MCF 10A (cell line): ENCODE data around the gene ATOX1. TPM values are rescaled to one million over a fixed set of nuclear protein-coding genes. Genes with fewer than 3 reads are reported as not detected.
"Not testable (repeated sequence)": the region's sequence is repeated elsewhere in the genome, so short reads cannot be mapped to it uniquely, and the experiment has no call there.

Experiments
- BruUV-seq: library from RNA; stranded (reverse); fragments of 400-500 nt; replicated peaks from 2 replicates; lab custom pipeline; 2021; lab: Mats Ljungman, UMichigan
- CTCF ChIA-PET: fragments of 300-600 bp; sonication (Branson Sonifier 250); formaldehyde crosslinking; extraction: SDS; loops from one replicate; lab custom pipeline; 2021; ENCODE audit warnings: antibody characterized with exemption, inconsistent platforms; lab: Yijun Ruan, JAX
- POLR2A ChIA-PET: fragments of 300-600, 350-650 bp; sonication (Branson Sonifier 250); formaldehyde crosslinking; extraction: SDS; loops from one replicate; lab custom pipeline; 2020; ENCODE audit warnings: antibody characterized with exemption, inconsistent platforms; lab: Yijun Ruan, JAX
- DNase-seq: peaks from one replicate; pipeline ENCODE4 v3.0.0-alpha.2; 2018; ENCODE audit not compliant: unreplicated experiment
- H3K27ac Mint-ChIP-seq: one replicate; pipeline ENCODE4 v1.8.0; 2022; ENCODE audit warnings: mild to moderate bottlenecking, low read depth, mixed read lengths; ENCODE audit not compliant: unreplicated experiment
- H3K27me3 Mint-ChIP-seq: one replicate; pipeline ENCODE4 v1.8.0; 2022; ENCODE audit warnings: mixed read lengths; ENCODE audit not compliant: insufficient read depth, unreplicated experiment
- H3K36me3 Mint-ChIP-seq: one replicate; pipeline ENCODE4 v1.8.0; 2022; ENCODE audit warnings: mild to moderate bottlenecking, moderate library complexity, mixed read lengths; ENCODE audit not compliant: insufficient read depth, unreplicated experiment
- H3K4me1 Mint-ChIP-seq: one replicate; pipeline ENCODE4 v1.8.0; 2022; ENCODE audit warnings: mixed read lengths; ENCODE audit not compliant: insufficient read depth, unreplicated experiment
- H3K4me3 Mint-ChIP-seq: one replicate; pipeline ENCODE4 v1.8.0; 2022; ENCODE audit warnings: mild to moderate bottlenecking, moderate library complexity, mixed read lengths; ENCODE audit not compliant: unreplicated experiment
- H3K9me3 Mint-ChIP-seq: one replicate; pipeline ENCODE4 v1.8.0; 2022; ENCODE audit warnings: mixed read lengths; ENCODE audit not compliant: unreplicated experiment
- intact Hi-C: fragments of 100-400 bp; cut with micrococcal nuclease; formaldehyde crosslinking; loops from 2 replicates; pipeline ENCODE4 v1.14.1; 2022
- total RNA-seq: library from RNA; stranded (reverse); gene quantifications from 2 replicates; pipeline ENCODE4 v1.2.3, GENCODE V29; 2022
- TF ChIP-seq, protein P1 (sequence below): fragments of 200-600 bp; IDR thresholded peaks from one replicate; pipeline ENCODE4 v1.8.0; 2022; ENCODE audit warnings: antibody characterized with exemption, mild to moderate bottlenecking; ENCODE audit not compliant: unreplicated experiment

The ATOX1 gene
- total RNA-seq, 1 experiment from 2014 or later: 155 TPM

DNA sequence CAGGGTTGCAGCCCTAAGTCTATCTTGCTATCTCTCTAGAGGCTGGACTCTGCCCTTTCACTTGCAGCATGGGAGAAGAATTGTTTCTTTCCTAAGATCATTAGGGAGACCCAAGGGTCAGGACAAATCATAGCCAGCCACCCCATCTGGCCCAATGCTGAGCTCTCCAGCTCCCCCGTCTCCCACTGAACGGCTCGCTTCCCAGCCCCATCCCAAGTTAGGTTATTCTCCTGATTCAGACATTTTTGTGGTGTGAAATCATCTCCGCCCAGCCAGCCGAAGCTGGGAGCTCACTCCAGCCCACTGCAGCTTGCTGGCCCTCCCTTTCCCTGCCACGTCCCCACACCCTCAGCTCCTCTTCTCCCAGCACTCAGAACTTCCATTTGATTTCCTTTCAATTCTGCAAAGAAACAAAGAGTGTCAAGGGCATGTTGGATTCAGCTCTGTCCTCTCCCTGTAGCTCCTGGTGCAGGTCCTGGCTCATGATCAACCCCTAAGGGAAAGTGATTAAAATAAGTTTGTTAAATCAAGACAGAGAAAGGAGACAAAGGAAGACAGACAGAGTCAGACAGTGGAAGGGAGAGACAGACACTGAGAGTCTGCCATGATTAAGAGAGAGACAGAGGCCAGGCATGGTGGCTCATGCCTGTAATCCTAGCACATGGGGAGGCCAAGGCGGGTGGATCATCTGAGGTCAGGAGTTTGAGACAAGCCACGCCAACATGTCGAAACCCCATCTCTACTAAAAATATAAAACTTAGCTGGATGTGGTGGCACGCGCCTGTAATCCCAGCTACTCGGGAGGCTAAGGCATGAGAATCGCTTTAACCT, 59.1 kb downstream of the ATOX1 start:
- no peaks in the 10 kb centered on the region for H3K9me3 Mint-ChIP-seq
- POLR2A ChIA-PET: interaction anchor here (0.6 to 1.1 kb wide), 5 partner anchors 8 to 54 kb away, joined by 3 to 5 read pairs (median 3); partner anchors contain the start of gene SPARC
- no peaks in the 10 kb centered on the region for H3K36me3 Mint-ChIP-seq
- H3K27me3 Mint-ChIP-seq: no peaks in the 10 kb centered on the region
- TF ChIP-seq, protein P1, sequence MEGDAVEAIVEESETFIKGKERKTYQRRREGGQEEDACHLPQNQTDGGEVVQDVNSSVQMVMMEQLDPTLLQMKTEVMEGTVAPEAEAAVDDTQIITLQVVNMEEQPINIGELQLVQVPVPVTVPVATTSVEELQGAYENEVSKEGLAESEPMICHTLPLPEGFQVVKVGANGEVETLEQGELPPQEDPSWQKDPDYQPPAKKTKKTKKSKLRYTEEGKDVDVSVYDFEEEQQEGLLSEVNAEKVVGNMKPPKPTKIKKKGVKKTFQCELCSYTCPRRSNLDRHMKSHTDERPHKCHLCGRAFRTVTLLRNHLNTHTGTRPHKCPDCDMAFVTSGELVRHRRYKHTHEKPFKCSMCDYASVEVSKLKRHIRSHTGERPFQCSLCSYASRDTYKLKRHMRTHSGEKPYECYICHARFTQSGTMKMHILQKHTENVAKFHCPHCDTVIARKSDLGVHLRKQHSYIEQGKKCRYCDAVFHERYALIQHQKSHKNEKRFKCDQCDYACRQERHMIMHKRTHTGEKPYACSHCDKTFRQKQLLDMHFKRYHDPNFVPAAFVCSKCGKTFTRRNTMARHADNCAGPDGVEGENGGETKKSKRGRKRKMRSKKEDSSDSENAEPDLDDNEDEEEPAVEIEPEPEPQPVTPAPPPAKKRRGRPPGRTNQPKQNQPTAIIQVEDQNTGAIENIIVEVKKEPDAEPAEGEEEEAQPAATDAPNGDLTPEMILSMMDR: no peak
- H3K4me1 Mint-ChIP-seq: peaks cover 18% of the 10 kb centered on the region
- peak overlapping the region; percentile 13 for H3K4me3 Mint-ChIP-seq
- DNase-seq: peak; percentile 85
- peak overlapping the region; percentile 58 for H3K27ac Mint-ChIP-seq
- BruUV-seq: no TSS peak
- CTCF ChIA-PET: interaction anchor here (0.7 to 11.4 kb wide), 14 partner anchors 9 to 650 kb away, joined by 3 to 68 read pairs (median 4); no protein-coding TSS in a partner anchor
- intact Hi-C loops: no loop called here

DNA sequence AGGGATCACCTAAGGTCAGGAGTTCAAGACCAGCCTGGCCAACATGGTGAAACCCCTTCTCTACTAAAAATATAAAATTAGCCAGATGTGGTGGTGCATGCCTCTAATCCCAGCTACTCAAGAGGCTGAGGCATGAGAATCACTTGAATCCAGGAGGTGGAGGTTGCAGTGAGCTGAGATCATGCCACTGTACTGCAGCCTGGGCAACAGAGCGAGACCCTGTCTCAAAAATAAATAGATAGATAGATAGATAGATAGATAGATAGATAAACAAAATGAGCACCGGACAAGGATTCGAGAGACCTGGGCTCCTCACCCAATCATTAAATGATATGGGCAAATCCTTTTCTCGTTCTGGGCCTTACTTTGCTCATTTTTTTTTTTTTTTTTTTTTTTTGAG, 60.4 kb downstream of the ATOX1 start:
- H3K27ac Mint-ChIP-seq, H3K9me3 Mint-ChIP-seq, H3K36me3 Mint-ChIP-seq, POLR2A ChIA-PET, intact Hi-C loops, H3K4me3 Mint-ChIP-seq, DNase-seq, BruUV-seq, H3K27me3 Mint-ChIP-seq: not testable (repeated sequence)
- H3K4me1 Mint-ChIP-seq: peaks cover 18% of the 10 kb centered on the region
- CTCF ChIA-PET: interaction anchor here (0.6 to 11.4 kb wide), 8 partner anchors 14 to 651 kb away, joined by 3 to 68 read pairs (median 6); no protein-coding TSS in a partner anchor

DNA sequence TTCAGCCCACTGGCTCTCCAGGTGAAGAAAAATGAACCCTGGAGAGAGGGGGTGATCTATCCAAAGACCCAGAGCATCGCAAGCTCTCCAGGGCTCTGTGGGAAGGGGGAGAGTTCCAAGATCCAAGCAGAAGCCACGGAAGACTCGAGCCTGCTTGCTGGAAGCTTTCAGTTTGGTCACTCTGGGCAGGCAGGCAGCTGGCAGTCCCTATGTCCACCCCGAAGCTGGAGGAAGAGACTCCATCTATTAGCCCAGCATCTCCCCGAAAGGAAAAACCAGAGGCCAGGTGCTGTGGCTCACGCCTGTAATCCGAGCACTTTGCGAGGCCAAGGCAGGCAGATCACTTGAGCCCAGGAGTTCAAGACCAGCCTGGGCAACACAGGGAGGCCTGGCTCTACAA, 61.0 kb downstream of the ATOX1 start:
- ChIA-PET CTCF (interaction anchor here (0.6 to 4.3 kb wide), 6 partner anchors 13 to 1662 kb away, joined by 3 to 18 read pairs (median 4); no protein-coding TSS in a partner anchor), POLR2A (interaction anchor here (1.2 kb wide), 1 partner anchor 13 kb away, joined by 6 read pairs; no protein-coding TSS in a partner anchor)
- TF ChIP-seq, protein P1: no peak
- Mint-ChIP-seq H3K36me3 (no peaks in the 10 kb centered on the region), H3K9me3 (no peaks in the 10 kb centered on the region), H3K27ac (no peak overlapping the region), H3K4me1 (peaks cover 20% of the 10 kb centered on the region), H3K4me3 (no peak overlapping the region), H3K27me3 (no peaks in the 10 kb centered on the region)
- no peak for DNase-seq
- no TSS peak for BruUV-seq
- intact Hi-C loops: no loop called here

DNA sequence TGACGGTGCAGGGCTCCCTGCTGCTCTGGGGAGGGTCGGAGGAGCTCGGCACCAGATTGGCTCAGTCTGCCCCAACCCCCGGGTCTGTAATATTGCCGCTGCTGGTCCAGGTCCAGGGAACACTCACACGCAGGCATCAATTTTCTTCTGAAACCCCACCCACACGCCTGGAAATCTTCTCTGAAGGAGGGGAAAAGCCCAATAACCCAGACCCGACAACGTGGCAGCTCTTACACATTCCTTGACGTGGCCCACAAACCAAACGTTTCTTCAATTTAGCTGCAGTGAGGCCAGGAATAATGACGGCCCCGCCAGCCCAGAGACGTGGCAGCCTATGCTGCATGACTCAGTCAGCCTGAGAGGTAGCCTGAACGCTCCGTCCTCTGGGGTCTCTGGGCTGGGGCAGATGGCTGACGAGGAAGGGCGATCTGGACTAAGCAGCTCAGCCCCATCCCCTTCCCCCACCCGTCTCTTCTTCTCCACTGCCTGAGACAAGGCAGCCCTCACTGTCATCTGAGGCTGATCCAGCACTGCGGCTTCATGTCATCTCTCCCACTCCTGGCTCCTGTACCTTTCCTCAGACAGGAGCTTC, 61.9 kb downstream of the ATOX1 start:
- no peak for DNase-seq
- H3K9me3 Mint-ChIP-seq: no peaks in the 10 kb centered on the region
- ChIA-PET POLR2A (interaction anchor here (0.6 to 1.4 kb wide), 4 partner anchors 12 to 408 kb away, joined by 3 to 6 read pairs (median 4); no protein-coding TSS in a partner anchor), CTCF (interaction anchor here (0.6 to 4.3 kb wide), 7 partner anchors 13 to 1662 kb away, joined by 3 to 18 read pairs (median 3); partner anchors contain the start of gene CCDC69)
- TF ChIP-seq, protein P1: no peak
- H3K27me3 Mint-ChIP-seq: no peaks in the 10 kb centered on the region
- H3K4me1 Mint-ChIP-seq: peaks cover 24% of the 10 kb centered on the region
- H3K27ac Mint-ChIP-seq: no peak overlapping the region
- no peaks in the 10 kb centered on the region for H3K36me3 Mint-ChIP-seq
- intact Hi-C loops: no loop called here
- BruUV-seq: no TSS peak
- H3K4me3 Mint-ChIP-seq: no peak overlapping the region
